Rectal smooth muscle tissue (tissue), 1 donor: Measurements from ENCODE around the gene CILP2.

Source experiments
- H3K27ac ChIP-seq: one replicate; pipeline ENCODE4 v1.7.0; 2013; ENCODE audit warnings: low read depth, low read length, inconsistent platforms
- H3K27me3 ChIP-seq: one replicate; pipeline ENCODE4 v1.7.0; 2013; ENCODE audit warnings: low read length; ENCODE audit not compliant: control insufficient read depth, insufficient read depth
- H3K36me3 ChIP-seq: one replicate; pipeline ENCODE4 v1.7.0; 2013; ENCODE audit warnings: low read length; ENCODE audit not compliant: control insufficient read depth, insufficient read depth
- H3K4me1 ChIP-seq: one replicate; pipeline ENCODE4 v1.7.0; 2013; ENCODE audit warnings: low read length; ENCODE audit not compliant: control insufficient read depth, insufficient read depth
- H3K4me3 ChIP-seq: one replicate; pipeline ENCODE4 v1.7.0; 2013; ENCODE audit warnings: low read length
- H3K9ac ChIP-seq: one replicate; pipeline ENCODE4 v1.7.0; 2013; ENCODE audit warnings: low read length

The CILP2 gene

DNA sequence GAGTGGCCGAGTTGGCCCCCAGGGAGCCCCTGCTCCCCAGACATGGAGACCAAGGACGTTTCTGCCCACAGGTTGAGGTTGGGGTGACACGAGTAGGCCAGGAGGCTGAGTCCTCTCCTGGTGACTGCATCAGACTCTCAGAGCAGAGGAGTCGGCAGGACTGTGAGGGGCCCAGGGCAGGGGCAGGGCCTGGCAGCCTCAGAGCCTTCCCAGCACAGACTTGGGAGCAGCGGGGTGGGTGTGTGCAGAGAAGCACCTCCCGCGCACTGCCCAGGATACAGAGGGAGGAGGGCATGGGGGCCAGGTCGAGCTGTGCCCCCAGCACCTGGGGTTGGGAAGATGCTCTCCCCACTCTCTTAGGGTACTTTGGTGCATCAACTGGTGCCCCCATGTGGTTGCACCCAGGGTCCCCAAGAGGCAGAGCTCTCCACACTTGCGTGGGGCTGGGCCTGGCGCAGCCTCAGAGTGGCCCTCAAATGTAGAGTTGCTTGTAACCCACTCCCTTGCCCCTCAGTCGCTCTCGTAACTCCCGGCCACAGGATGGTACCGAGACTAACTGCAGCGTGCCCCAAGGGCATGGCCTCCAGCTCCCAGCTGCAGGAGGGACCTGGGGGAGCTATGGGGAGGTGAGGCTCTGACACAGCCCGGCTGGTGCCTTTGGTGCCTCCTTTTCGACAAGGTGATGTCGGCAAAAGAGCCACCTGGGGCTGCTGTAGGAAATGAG is 38.6 kb upstream of the CILP2 start:
- Histone ChIP-seq H3K36me3 (peaks cover 47% of the 10 kb centered on the region), H3K27me3 (no peaks in the 10 kb centered on the region), H3K9ac (no peak overlapping the region), H3K4me1 (no peaks in the 10 kb centered on the region), H3K4me3 (no peak overlapping the region), H3K27ac (no peak overlapping the region)

DNA sequence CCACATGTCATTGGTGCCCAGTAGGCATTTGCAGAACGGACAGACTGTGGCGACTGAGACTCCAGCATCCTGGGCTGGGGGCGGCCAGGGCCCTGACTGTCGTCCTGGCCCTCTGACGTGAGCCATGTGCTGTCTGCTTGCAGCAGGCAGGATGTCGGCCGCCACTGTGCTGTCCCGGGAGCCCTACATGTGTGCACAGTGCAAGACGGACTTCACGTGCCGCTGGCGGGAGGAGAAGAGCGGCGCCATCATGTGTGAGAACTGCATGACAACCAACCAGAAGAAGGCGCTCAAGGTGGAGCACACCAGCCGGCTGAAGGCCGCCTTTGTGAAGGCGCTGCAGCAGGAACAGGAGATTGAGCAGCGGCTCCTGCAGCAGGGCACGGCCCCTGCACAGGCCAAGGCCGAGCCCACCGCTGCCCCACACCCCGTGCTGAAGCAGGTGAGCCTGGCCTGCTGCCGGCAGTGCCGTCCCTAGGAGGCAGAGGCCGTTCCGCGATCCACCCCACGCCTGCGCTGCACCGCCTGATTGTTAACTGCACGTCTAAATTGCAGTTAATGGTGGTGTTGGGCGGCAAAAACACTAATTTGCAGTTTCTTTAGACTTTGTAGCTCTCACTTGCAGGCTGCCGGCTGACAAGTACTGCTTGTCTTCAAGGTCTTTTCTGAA is 37.0 kb upstream of the CILP2 start:
- H3K36me3 ChIP-seq, result peaks cover 54% of the 10 kb centered on the region
- H3K9ac ChIP-seq, result no peak overlapping the region
- no peak overlapping the region for H3K27ac ChIP-seq
- no peaks in the 10 kb centered on the region for H3K4me1 ChIP-seq
- no peaks in the 10 kb centered on the region for H3K27me3 ChIP-seq
- no peak overlapping the region for H3K4me3 ChIP-seq

DNA sequence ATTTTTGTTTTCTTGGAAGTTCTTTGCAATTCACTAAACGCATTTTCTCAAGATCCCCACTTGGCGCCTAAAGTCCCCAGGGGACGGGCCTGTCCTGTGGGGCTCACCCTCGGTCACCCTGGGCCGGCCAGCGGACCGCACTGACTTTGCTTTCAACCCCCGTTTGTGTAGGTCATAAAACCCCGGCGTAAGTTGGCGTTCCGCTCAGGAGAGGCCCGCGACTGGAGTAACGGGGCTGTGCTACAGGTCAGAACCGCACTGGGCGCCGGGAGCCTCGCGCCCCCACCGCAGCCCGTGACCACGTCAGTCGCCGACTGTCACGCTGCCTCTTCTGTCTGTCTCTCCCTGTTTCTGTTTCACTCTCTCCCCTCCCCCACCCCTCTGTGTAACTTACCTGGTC is 36.3 kb upstream of the CILP2 start:
- Histone ChIP-seq H3K4me3 (no peak overlapping the region), H3K27ac (no peak overlapping the region), H3K27me3 (no peaks in the 10 kb centered on the region), H3K36me3 (peaks cover 49% of the 10 kb centered on the region), H3K4me1 (no peaks in the 10 kb centered on the region), H3K9ac (no peak overlapping the region)

DNA sequence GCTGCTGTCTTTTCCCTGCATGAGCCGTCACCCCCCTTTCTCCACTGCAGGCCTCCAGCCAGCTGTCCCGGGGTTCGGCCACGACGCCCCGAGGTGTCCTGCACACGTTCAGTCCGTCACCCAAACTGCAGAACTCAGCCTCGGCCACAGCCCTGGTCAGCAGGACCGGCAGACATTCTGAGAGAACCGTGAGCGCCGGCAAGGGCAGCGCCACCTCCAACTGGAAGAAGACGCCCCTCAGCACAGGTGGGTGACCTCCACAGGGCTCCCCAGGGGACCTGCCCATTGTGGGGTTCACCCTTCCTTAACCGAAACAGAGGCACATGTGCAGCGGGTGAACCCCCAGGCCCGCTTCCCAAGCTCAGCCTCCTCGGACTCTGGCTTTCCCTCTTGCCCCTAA is 35.8 kb upstream of the CILP2 start:
- no peak overlapping the region for H3K27ac ChIP-seq
- no peaks in the 10 kb centered on the region for H3K4me1 ChIP-seq
- peaks cover 49% of the 10 kb centered on the region for H3K36me3 ChIP-seq
- H3K27me3 ChIP-seq, result no peaks in the 10 kb centered on the region
- H3K9ac ChIP-seq, result no peak overlapping the region
- no peak overlapping the region for H3K4me3 ChIP-seq

DNA sequence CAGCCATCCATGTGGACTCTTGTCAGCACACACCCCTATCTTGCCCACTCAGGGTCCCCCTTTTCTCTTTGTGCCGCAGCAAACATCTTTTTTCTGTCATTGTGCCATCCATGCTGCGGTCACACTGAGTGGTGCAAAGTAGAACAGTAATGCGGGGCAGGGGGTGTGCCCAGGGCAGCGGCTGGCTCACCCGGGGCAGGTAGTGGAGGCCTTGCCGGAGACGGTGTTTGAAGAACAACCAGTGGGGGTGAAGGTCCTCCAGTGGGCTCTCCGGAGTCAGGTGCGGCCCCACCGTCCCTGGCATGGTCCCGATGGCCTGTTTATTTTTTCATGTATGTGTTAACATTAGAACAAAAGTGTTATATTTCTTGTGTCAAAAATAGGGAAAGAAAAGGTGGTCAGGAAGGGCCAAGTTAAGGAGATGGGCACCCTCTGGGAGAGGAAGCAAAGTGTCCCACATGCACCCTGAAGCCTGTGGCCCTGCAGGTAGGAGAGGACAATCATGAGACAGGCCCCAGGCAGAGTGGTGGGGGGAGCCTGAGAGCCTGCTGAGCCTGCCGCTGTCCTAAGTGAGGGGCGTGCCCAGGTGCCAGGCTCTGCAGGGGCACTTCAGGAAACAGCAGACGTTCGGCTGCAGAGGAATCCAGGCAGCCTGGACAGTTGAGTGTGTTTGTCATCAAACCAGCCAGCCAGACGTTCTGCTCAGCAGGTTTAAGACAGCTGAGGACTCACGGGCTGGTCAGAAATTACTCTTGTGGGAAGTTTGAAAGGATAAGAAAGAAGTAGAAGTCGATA is 35.1 kb upstream of the CILP2 start:
- H3K36me3 ChIP-seq, result peaks cover 46% of the 10 kb centered on the region
- H3K4me1 ChIP-seq, result no peaks in the 10 kb centered on the region
- no peak overlapping the region for H3K4me3 ChIP-seq
- H3K9ac ChIP-seq, result no peak overlapping the region
- H3K27ac ChIP-seq, result no peak overlapping the region
- H3K27me3 ChIP-seq, result no peaks in the 10 kb centered on the region

DNA sequence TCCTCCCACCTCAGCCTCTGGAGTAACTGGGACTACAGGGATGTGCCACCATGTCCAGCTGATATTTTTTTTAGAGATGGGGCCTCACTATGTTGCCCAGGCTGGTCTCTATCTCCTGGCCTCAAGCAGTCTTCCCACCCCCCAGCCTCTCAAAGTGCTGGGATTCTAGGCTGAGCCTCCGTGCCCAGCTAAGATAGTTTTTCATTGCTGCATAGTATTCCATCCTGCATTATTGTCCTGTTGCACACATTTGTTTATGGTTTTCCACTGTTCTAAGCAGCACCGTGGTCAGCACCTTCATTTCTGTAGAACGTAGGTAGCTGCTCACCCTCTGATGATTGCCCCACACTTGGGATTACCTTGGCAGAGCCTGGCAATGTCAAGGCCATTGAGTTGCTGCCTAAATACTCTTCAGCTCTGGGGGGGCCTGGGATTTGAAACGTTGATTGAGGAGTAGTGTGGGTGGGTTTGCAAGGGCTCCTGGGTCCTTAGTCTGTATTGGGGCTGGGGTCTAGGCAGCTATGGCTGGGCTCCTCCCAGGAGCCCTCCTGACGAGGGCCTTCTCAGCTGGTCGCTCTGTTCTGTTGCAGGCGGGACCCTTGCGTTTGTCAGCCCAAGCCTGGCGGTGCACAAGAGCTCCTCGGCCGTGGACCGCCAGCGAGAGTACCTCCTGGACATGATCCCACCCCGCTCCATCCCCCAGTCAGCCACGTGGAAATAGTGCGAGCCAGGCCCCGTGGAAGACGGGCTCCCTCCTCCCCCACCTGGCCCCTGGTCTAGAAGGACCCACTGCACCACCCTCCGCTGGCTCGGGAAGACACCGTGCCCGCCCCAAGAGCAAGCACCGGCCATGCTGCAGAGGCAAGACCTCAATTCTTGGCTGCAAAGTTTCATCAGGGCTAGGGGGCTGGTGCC is 33.1 kb upstream of the CILP2 start:
- Histone ChIP-seq H3K9ac (no peak overlapping the region), H3K27me3 (no peaks in the 10 kb centered on the region), H3K4me3 (no peak overlapping the region), H3K27ac (no peak overlapping the region), H3K36me3 (peaks cover 35% of the 10 kb centered on the region), H3K4me1 (no peaks in the 10 kb centered on the region)

DNA sequence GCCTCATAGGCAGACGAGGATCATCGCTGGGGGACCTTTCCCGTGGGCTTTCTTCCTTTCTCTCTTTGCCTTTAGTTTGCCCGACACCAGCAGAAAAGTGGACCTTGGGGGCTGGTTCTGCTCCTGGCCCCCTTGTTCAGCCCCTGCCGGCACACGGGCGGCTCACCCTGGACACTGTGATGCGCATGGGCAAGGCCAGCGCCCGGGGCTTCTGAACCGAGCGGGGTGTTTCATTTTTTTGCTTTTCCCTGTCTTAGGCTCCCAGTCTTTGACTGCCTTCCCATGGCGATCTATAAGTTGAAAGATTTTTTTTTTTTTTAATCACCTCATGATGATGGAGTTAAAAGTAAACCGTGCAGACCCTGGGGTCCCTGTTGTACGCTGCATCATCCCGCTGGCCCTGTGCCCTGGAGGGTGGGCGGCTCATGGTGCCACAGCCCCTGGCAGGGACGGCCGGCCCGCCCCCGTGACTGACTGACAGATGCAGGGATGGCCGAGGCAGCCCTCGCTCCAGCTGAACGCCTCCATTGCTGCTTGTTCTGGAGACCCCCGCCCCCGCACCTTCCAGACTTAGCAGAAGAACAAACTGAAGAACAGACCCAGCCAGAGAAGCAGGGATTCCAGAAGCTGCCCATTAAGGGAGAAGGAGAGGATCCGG is 32.3 kb upstream of the CILP2 start:
- H3K27ac ChIP-seq, result no peak overlapping the region
- no peak overlapping the region for H3K9ac ChIP-seq
- no peaks in the 10 kb centered on the region for H3K27me3 ChIP-seq
- peaks cover 29% of the 10 kb centered on the region for H3K36me3 ChIP-seq
- no peaks in the 10 kb centered on the region for H3K4me1 ChIP-seq
- H3K4me3 ChIP-seq, result no peak overlapping the region

DNA sequence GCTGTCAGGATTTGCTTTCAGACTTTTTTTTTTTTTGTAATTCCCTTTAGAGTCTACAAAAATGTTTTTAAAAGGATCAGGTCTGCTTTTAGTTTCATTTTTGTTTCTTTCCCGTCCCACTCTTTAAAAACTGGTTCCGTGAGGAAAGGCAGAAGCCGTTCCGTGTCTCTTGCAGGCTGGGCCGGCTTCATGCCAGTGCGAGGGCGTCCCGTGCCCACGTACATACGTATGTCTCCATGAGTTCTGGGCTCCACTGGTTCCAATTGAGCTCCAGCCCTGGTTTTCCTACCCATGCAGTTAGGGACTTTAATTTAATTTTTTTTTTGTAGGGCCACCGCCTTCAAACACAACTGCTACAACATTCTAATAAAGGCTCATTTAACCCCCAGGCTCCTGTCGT is 31.5 kb upstream of the CILP2 start:
- no peak overlapping the region for H3K9ac ChIP-seq
- H3K4me3 ChIP-seq, result no peak overlapping the region
- H3K4me1 ChIP-seq, result no peaks in the 10 kb centered on the region
- peaks cover 24% of the 10 kb centered on the region for H3K36me3 ChIP-seq
- H3K27me3 ChIP-seq, result no peaks in the 10 kb centered on the region
- H3K27ac ChIP-seq, result no peak overlapping the region

DNA sequence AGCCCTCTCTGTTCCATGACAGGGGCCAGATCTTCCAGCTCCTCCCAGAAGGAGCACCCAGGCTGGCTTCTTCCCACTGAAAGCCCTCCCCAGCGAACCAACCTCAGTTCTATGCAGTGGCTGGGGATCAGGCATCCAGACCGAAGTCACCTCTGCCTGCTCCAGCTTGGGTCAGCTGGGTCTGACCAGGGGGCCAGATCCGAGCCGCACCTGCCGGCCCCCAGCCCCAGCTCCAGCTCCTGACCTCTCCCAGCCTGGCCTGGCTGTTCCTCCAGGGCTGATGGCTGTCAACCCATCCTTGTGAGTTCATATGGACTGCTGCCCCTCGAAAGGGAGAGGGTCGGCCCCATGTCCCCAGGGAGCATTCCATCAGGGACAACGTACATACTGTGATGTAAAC is 30.7 kb upstream of the CILP2 start:
- no peaks in the 10 kb centered on the region for H3K4me1 ChIP-seq
- H3K36me3 ChIP-seq, result peaks cover 20% of the 10 kb centered on the region
- H3K9ac ChIP-seq, result no peak overlapping the region
- H3K4me3 ChIP-seq, result no peak overlapping the region
- H3K27me3 ChIP-seq, result no peaks in the 10 kb centered on the region
- H3K27ac ChIP-seq, result no peak overlapping the region

DNA sequence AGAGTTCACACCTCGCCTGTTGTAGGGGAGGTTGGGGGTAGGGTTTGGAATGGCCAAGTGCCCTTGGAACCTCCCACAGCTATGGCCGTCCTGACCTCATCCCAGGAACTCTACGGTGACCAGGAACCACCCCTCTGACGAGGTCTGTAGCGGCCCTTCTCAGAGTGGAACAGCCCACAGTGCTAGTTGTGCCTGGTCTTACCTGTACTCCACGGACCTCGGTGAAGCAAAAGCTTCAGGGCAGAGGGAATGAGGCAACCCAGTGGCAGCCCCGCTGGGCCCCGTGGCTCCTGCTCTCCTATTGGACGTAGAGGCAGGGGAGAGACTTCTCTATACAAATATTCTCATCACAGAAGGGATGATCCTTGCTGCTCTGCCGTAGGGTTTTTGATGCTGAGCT is 29.8 kb upstream of the CILP2 start:
- Histone ChIP-seq H3K4me3 (no peak overlapping the region), H3K36me3 (peaks cover 13% of the 10 kb centered on the region), H3K9ac (no peak overlapping the region), H3K27ac (no peak overlapping the region), H3K27me3 (no peaks in the 10 kb centered on the region), H3K4me1 (no peaks in the 10 kb centered on the region)

DNA sequence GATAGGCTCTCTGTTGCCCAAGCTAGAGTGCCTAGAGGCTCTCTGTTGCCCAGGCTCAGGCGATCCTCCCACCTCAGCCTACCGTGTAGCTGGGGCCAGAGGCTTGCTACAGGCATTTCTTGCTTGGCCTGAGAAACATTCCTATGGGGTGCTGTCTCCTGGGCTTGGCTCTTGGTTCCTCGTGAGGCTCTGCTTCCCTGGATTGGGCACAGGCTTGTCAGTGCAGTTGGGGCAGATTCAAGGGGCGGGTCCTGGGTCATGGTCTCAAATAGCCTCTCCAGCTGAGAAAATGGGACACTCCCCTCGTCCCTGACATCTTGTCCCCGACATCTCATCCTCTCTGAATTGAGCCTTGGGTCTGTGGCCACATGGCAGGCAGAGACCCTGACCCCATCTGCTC is 27.6 kb upstream of the CILP2 start:
- Histone ChIP-seq H3K27me3 (no peaks in the 10 kb centered on the region), H3K36me3 (peaks cover 5% of the 10 kb centered on the region), H3K9ac (no peak overlapping the region), H3K4me1 (peaks cover 2% of the 10 kb centered on the region), H3K27ac (no peak overlapping the region), H3K4me3 (no peak overlapping the region)
